Activated CD4-positive, alpha-beta T cell treated with anti-CD3 and anti-CD28 coated beads for 4 hours (primary cell): ENCODE data around the gene PEX11G.

Experiments
- DNase-seq, 2 donors: peaks; one replicate each; pipeline ENCODE4 v3.0.0-alpha.2; 2020

Gene PEX11G

GRCh38 chr19:7428651-7429113 is 60.2 kb downstream of the PEX11G start:
- no peak for DNase-seq

DNA sequence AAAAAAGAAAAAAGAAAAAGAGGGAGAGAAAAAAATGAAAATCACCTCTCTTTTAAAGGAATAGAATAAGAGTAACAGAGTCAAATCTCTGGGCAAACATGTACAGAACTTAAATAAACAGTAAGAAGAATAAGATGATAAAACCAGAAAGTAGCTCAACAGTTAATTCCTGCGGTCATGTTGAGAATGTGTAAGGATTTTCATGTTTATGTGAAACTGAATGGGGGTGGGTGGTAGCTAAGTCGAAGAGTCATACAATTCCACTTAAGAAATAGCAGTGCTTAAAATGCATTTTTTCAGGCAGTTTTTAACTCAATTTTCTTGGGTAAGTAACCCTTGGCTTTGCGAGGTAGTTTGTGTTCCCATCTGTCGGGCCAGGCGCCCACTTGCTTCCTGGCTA is 60.9 kb downstream of the PEX11G start:
- DNase-seq: no peak

GRCh38 chr19:7426986-7427385 is 61.8 kb downstream of the PEX11G start:
- DNase-seq: no peak
